Measurements from ENCODE around the gene MLLT3. TPM values are rescaled to one million over a fixed set of nuclear protein-coding genes. Genes with fewer than 3 reads are reported as not detected.
A peak's percentile ranks its signal among the peaks of the same experiment; 100 is the strongest.

The MLLT3 gene
- total RNA-seq, 4 donors from 2014 or later = 29.8 to 51.0 (median 47.1) TPM

- no peak for TF ChIP-seq POLR2A (IDR thresholded peaks at IDR 0.05)
- TF ChIP-seq CTCF (IDR thresholded peaks at IDR 0.05) = no peak
- 92% methylated on average over 2 of the region's 2 CpGs for WGBS, 2 donors
- no peak for DNase-seq
- Histone ChIP-seq H3K36me3 (peaks cover 0 to 5% of the 10 kb centered on the region in 2 donors), H3K4me3 (replicated peaks in 1 of 3) (no peak overlapping the region), H3K27ac (peak overlapping the region in 2 of 3 donors; percentile 52 to 59), H3K9me3 (no peaks in the 10 kb centered on the region), H3K4me1 (peaks cover 24 to 37% of the 10 kb centered on the region in 2 donors), H3K27me3 (no peaks in the 10 kb centered on the region)
- intact Hi-C loops (cut with DNase I) = loop anchor here (10.0 kb wide), 3 partner anchors 272 to 762 kb away; partner anchors contain the start of gene MLLT3
Measured at GRCh38 chr9:20352591-20352990, 269.7 kb downstream of the MLLT3 start.

- WGBS, 2 donors = 43 to 45% methylated on average over 5 of the region's 5 CpGs
- Histone ChIP-seq H3K27ac (peak overlapping the region in 2 of 3 donors; percentile 52 to 59), H3K27me3 (no peaks in the 10 kb centered on the region), H3K4me1 (peaks cover 16 to 31% of the 10 kb centered on the region in 2 donors), H3K4me3 (replicated peaks in 1 of 3) (no peak overlapping the region), H3K9me3 (no peaks in the 10 kb centered on the region), H3K36me3 (peaks cover 0 to 5% of the 10 kb centered on the region in 2 donors)
- intact Hi-C loops (cut with DNase I) = loop anchor here (10.0 kb wide), 3 partner anchors 273 to 763 kb away; partner anchors contain the start of gene MLLT3
- DNase-seq = peak; percentile 54 to 60
- TF ChIP-seq POLR2A (IDR thresholded peaks at IDR 0.05) (no peak), CTCF (IDR thresholded peaks at IDR 0.05) (no peak)
Measured at GRCh38 chr9:20351715-20352114, 270.6 kb downstream of the MLLT3 start.

- TF ChIP-seq CTCF (IDR thresholded peaks at IDR 0.05) (no peak), POLR2A (IDR thresholded peaks at IDR 0.05) (no peak)
- 91 to 96% methylated on average over 6 of the region's 6 CpGs for WGBS, 2 donors
- no peak for DNase-seq
Measured at GRCh38 chr9:20349568-20349967, 272.7 kb downstream of the MLLT3 start.

GRCh38 chr9:20343325-20343724 lies 279.0 kb downstream of the MLLT3 start:
- Histone ChIP-seq H3K9me3 (no peaks in the 10 kb centered on the region), H3K36me3 (peaks cover 6 to 9% of the 10 kb centered on the region in 2 donors), H3K27ac (no peak overlapping the region), H3K27me3 (no peaks in the 10 kb centered on the region), H3K4me3 (replicated peaks in 1 of 3) (no peak overlapping the region), H3K4me1 (no peaks in the 10 kb centered on the region)
- intact Hi-C loops (cut with DNase I) = no loop called here
- DNase-seq = no peak
- 92 to 93% methylated on average over 2 of the region's 2 CpGs for WGBS, 2 donors
- TF ChIP-seq POLR2A (IDR thresholded peaks at IDR 0.05) (no peak), CTCF (IDR thresholded peaks at IDR 0.05) (no peak)

More at GRCh38 chr9:20349568-20349967, 272.7 kb downstream of the MLLT3 start:
- Histone ChIP-seq H3K9me3 (no peaks in the 10 kb centered on the region), H3K27ac (no peak overlapping the region), H3K27me3 (no peaks in the 10 kb centered on the region), H3K36me3 (peaks cover 6 to 10% of the 10 kb centered on the region in 2 donors), H3K4me1 (peaks cover 13 to 29% of the 10 kb centered on the region in 2 donors), H3K4me3 (replicated peaks in 1 of 3) (no peak overlapping the region)
- intact Hi-C loops (cut with DNase I) = no loop called here

- Histone ChIP-seq H3K36me3 (no peaks in the 10 kb centered on the region), H3K27me3 (no peaks in the 10 kb centered on the region), H3K27ac (no peak overlapping the region), H3K4me1 (no peaks in the 10 kb centered on the region), H3K4me3 (replicated peaks in 1 of 3) (no peak overlapping the region), H3K9me3 (no peaks in the 10 kb centered on the region)
- TF ChIP-seq CTCF (IDR thresholded peaks at IDR 0.05) (no peak), POLR2A (IDR thresholded peaks at IDR 0.05) (no peak)
- 58 to 64% methylated on average over 4 of the region's 4 CpGs for WGBS, 2 donors
- no peak for DNase-seq
- intact Hi-C loops (cut with DNase I) = no loop called here
Measured at GRCh38 chr9:20340511-20340861, 281.8 kb downstream of the MLLT3 start.

All from thyroid gland (tissue), 4 donors.